NCI-H1436 (cell line): ENCODE data around the gene FRMD6.

ENCODE experiments used
- DNase-seq: peaks from one replicate; lab custom pipeline; 2025; lab: John Stamatoyannopoulos, UW

The FRMD6 gene

GRCh38 chr14:51780006-51780692 is 128.4 kb downstream of the FRMD6 start:
- DNase-seq: peak; percentile 80
